Neural progenitor cell (in vitro differentiated cells): ENCODE results near the gene SH3BP5L. TPM values are rescaled to one million over a fixed set of nuclear protein-coding genes. Genes with fewer than 3 reads are reported as not detected.
A peak's percentile ranks its signal among the peaks of the same experiment; 100 is the strongest.

Source experiments
- DNase-seq: peaks from one replicate; pipeline ENCODE4 v3.0.0-alpha.2; 2016; ENCODE audit warnings: low spot score
- H2AFZ ChIP-seq: fragments of 200-600 bp; sonication (generic); replicated peaks from 2 replicates; pipeline ENCODE4 v1.6.1; 2016; ENCODE audit warnings: antibody characterized with exemption
- H3F3A ChIP-seq: fragments of 200-600 bp; sonication (generic); 2 replicates; pipeline ENCODE4 v1.6.1; 2016; ENCODE audit warnings: antibody characterized with exemption, low read depth
- H3K27ac ChIP-seq: fragments of 200-600 bp; sonication (generic); 2 replicates; pipeline ENCODE4 v1.5.1; 2016; ENCODE audit warnings: mild to moderate bottlenecking
- H3K27me3 ChIP-seq: fragments of 200-600 bp; sonication (generic); 2 replicates; pipeline ENCODE4 v1.6.1; 2016; ENCODE audit warnings: mild to moderate bottlenecking, moderate library complexity
- H3K36me3 ChIP-seq: fragments of 200-600 bp; sonication (generic); 2 replicates; pipeline ENCODE4 v1.5.1; 2016
- H3K4me1 ChIP-seq: fragments of 200-600 bp; sonication (generic); 2 replicates; pipeline ENCODE4 v1.6.1; 2016; ENCODE audit warnings: mixed run types
- H3K4me2 ChIP-seq: fragments of 200-600 bp; sonication (generic); 2 replicates; pipeline ENCODE4 v1.6.1; 2016
- H3K4me3 ChIP-seq: fragments of 200-600 bp; sonication (generic); 2 replicates; pipeline ENCODE4 v1.5.1; 2016
- H3K79me2 ChIP-seq: fragments of 200-600 bp; sonication (generic); 2 replicates; pipeline ENCODE4 v1.6.1; 2016; ENCODE audit warnings: low read depth
- H3K9ac ChIP-seq: fragments of 200-600 bp; sonication (generic); 2 replicates; pipeline ENCODE4 v1.6.1; 2016
- H3K9me3 ChIP-seq: fragments of 200-600 bp; sonication (generic); 2 replicates; pipeline ENCODE4 v1.5.1; 2016; ENCODE audit warnings: low read depth
- H4K20me1 ChIP-seq: fragments of 200-600 bp; sonication (generic); 2 replicates; pipeline ENCODE4 v1.6.1; 2016; ENCODE audit warnings: low read depth
- H3K27ac Mint-ChIP-seq: 3 replicates; pipeline ENCODE4 v1.8.0; 2021; ENCODE audit warnings: mixed read lengths
- H3K27me3 Mint-ChIP-seq: 2 replicates; pipeline ENCODE4 v1.8.0; 2022; ENCODE audit warnings: low read depth, mild to moderate bottlenecking, inconsistent platforms, moderate library complexity, mixed read lengths; ENCODE audit not compliant: insufficient read depth
- H3K36me3 Mint-ChIP-seq: 3 replicates; pipeline ENCODE4 v1.8.0; 2021; ENCODE audit warnings: mixed read lengths
- H3K4me1 Mint-ChIP-seq: 3 replicates; pipeline ENCODE4 v1.8.0; 2021; ENCODE audit warnings: mixed read lengths
- H3K4me3 Mint-ChIP-seq: 3 replicates; pipeline ENCODE4 v1.8.0; 2021; ENCODE audit warnings: mild to moderate bottlenecking, moderate library complexity, mixed read lengths
- H3K9me3 Mint-ChIP-seq: 3 replicates; pipeline ENCODE4 v1.8.0; 2020; ENCODE audit warnings: mixed read lengths
- EZH2 ChIP-seq: fragments of 200-600 bp; sonication (generic); IDR thresholded peaks from 2 replicates; pipeline ENCODE4 v1.6.1; 2017; ENCODE audit warnings: antibody characterized with exemption, mild to moderate bottlenecking, moderate library complexity
- EZH2phosphoT487 ChIP-seq: fragments of 200-600 bp; sonication (generic); IDR thresholded peaks from 2 replicates; pipeline ENCODE4 v1.6.1; 2017; ENCODE audit warnings: antibody characterized with exemption
- total RNA-seq: library from RNA; depleted of rRNA; stranded (reverse); fragments of >200 nt; gene quantifications from 2 replicates; pipeline ENCODE4 v1.2.3, GENCODE V29; 2015; ENCODE audit warnings: low replicate concordance
- TF ChIP-seq, protein P1 (sequence below): fragments of 200-600 bp; sonication (generic); IDR thresholded peaks from 2 replicates; pipeline ENCODE4 v1.5.1; 2017; ENCODE audit warnings: antibody characterized with exemption, mild to moderate bottlenecking

SH3BP5L gene
- total RNA-seq, 1 donor from 2014 or later, result 9.6 TPM

DNA sequence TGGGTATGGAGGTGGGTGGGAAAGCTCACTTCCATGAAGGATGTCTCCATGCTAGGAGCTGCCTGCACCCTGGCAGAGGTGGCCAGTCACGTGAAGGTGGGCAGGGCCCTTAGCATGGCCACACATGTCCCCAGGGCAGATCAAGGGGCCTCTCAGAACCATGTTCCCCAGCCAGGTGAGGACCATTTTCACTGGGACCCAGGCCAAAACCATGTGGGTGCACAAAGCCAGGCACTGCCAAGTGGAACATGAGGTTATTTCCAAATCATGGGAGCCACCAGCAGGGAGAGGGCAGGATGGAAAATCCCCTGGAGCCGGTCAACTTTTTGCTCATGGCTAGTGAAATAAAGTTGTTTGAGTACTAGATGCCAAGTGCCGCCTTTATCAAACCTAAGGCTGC is 23.4 kb upstream of the SH3BP5L start:
- H3K9me3 ChIP-seq, result no peaks in the 10 kb centered on the region
- Mint-ChIP-seq H3K27me3 (no peaks in the 10 kb centered on the region), H3K27ac (no peak overlapping the region), H3K36me3 (peaks cover 14% of the 10 kb centered on the region), H3K9me3 (no peaks in the 10 kb centered on the region), H3K4me1 (no peaks in the 10 kb centered on the region), H3K4me3 (peak overlapping the region; percentile 7)
- peaks cover 2% of the 10 kb centered on the region for H4K20me1 ChIP-seq
- no peaks in the 10 kb centered on the region for H3K36me3 ChIP-seq
- H2AFZ ChIP-seq, result no peak overlapping the region
- TF ChIP-seq, protein P1, sequence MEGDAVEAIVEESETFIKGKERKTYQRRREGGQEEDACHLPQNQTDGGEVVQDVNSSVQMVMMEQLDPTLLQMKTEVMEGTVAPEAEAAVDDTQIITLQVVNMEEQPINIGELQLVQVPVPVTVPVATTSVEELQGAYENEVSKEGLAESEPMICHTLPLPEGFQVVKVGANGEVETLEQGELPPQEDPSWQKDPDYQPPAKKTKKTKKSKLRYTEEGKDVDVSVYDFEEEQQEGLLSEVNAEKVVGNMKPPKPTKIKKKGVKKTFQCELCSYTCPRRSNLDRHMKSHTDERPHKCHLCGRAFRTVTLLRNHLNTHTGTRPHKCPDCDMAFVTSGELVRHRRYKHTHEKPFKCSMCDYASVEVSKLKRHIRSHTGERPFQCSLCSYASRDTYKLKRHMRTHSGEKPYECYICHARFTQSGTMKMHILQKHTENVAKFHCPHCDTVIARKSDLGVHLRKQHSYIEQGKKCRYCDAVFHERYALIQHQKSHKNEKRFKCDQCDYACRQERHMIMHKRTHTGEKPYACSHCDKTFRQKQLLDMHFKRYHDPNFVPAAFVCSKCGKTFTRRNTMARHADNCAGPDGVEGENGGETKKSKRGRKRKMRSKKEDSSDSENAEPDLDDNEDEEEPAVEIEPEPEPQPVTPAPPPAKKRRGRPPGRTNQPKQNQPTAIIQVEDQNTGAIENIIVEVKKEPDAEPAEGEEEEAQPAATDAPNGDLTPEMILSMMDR, result no peak
- TF ChIP-seq EZH2, result no peak
- H3K4me2 ChIP-seq, result no peak overlapping the region
- no peak for DNase-seq
- H3K9ac ChIP-seq, result no peak overlapping the region
- peaks cover 2% of the 10 kb centered on the region for H3K79me2 ChIP-seq
- H3K4me3 ChIP-seq, result no peak overlapping the region
- no peaks in the 10 kb centered on the region for H3K27me3 ChIP-seq
- H3K4me1 ChIP-seq, result no peaks in the 10 kb centered on the region
- no peaks in the 10 kb centered on the region for H3F3A ChIP-seq
- H3K27ac ChIP-seq, result no peak overlapping the region

DNA sequence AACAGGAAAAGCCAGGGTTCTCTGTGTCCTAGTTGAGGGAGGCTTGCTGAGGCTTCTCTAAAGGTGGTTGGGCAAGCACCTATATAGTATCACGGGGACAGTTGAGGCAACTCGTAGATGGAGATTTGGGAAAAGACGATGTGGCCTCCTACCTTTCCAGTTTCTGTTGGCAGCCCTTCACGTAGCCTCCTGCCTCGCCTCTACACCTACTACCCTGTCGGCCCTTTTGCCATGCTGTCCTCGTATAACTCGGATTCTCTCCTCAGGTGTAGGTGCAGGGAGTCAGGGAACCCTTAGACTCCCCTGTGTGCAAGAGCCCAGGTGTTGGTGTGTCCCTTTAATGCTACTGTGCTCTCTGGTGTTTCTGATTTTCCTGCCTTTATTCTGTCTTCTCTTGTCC is 22.9 kb upstream of the SH3BP5L start:
- TF ChIP-seq EZH2phosphoT487, result no peak
- Histone ChIP-seq H3K9me3 (no peaks in the 10 kb centered on the region), H3K27me3 (no peaks in the 10 kb centered on the region), H3K9ac (no peak overlapping the region), H2AFZ (no peak overlapping the region), H3F3A (no peaks in the 10 kb centered on the region), H3K27ac (no peak overlapping the region), H4K20me1 (peaks cover 4% of the 10 kb centered on the region), H3K79me2 (peaks cover 7% of the 10 kb centered on the region), H3K36me3 (no peaks in the 10 kb centered on the region), H3K4me2 (no peak overlapping the region), H3K4me1 (no peaks in the 10 kb centered on the region), H3K4me3 (no peak overlapping the region)
- Mint-ChIP-seq H3K27me3 (no peaks in the 10 kb centered on the region), H3K4me3 (no peak overlapping the region), H3K4me1 (no peaks in the 10 kb centered on the region), H3K27ac (no peak overlapping the region), H3K36me3 (peaks cover 11% of the 10 kb centered on the region), H3K9me3 (no peaks in the 10 kb centered on the region)
- no peak for DNase-seq

DNA sequence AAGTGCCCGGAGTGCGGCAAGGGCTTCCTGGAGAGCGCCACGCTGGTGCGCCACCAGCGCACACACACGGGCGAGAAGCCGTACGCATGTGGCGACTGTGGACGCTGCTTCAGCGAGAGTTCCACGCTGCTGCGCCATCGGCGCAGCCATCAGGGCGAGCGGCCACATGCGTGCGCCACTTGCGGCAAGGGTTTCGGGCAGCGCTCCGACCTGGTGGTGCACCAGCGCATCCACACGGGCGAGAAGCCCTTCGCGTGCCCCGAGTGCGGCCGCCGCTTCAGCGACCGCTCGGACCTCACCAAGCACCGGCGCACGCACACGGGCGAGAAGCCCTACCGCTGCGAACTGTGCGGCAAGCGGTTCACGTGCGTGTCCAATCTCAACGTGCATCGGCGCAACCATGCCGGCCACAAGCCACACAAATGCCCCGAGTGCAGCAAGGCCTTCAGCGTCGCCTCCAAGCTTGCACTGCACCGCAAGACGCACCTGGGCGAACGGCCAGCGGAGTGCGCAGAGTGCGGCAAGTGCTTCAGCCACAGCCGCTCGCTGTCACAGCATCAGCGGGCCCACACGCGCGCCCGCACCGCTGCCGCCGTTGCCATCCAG is 22.3 kb upstream of the SH3BP5L start:
- Histone ChIP-seq H3K79me2 (peaks cover 13% of the 10 kb centered on the region), H3K4me2 (no peak overlapping the region), H3K27ac (no peak overlapping the region), H2AFZ (no peak overlapping the region), H3K9me3 (no peaks in the 10 kb centered on the region), H3K27me3 (no peaks in the 10 kb centered on the region), H4K20me1 (peaks cover 5% of the 10 kb centered on the region), H3K36me3 (no peaks in the 10 kb centered on the region), H3K9ac (no peak overlapping the region), H3K4me1 (no peaks in the 10 kb centered on the region), H3F3A (no peaks in the 10 kb centered on the region), H3K4me3 (no peak overlapping the region)
- DNase-seq, result no peak
- Mint-ChIP-seq H3K4me1 (no peaks in the 10 kb centered on the region), H3K9me3 (no peaks in the 10 kb centered on the region), H3K27ac (no peak overlapping the region), H3K36me3 (peaks cover 11% of the 10 kb centered on the region), H3K4me3 (no peak overlapping the region), H3K27me3 (no peaks in the 10 kb centered on the region)
- TF ChIP-seq EZH2phosphoT487, result no peak
- TF ChIP-seq, protein P1, result no peak
- no peak for TF ChIP-seq EZH2

DNA sequence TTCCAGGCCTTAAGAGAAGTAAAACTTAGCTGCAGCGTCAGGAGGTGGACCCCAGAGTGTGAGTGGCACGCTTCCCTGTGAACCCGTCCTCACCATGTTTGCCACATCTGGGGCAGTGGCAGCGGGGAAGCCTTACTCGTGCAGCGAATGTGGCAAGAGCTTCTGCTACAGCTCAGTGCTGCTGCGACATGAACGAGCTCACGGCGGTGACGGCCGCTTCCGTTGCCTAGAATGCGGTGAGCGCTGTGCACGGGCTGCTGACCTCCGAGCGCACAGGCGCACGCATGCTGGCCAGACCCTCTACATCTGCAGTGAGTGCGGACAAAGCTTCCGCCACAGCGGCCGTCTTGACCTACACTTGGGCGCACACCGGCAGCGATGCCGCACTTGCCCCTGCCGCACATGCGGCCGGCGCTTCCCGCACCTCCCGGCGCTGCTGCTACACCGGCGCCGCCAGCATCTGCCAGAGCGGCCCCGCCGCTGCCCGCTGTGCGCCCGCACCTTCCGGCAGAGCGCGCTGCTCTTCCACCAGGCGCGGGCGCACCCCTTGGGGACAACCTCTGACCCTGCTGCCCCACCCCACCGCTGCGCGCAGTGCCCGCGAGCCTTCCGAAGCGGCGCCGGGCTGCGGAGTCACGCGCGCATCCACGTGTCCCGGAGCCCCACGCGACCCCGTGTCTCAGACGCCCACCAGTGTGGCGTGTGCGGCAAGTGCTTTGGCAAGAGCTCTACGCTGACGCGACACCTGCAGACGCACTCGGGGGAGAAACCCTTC is 21.7 kb upstream of the SH3BP5L start:
- H4K20me1 ChIP-seq, result peaks cover 8% of the 10 kb centered on the region
- H3K27ac ChIP-seq, result no peak overlapping the region
- Mint-ChIP-seq H3K4me3 (no peak overlapping the region), H3K4me1 (no peaks in the 10 kb centered on the region), H3K36me3 (peaks cover 11% of the 10 kb centered on the region), H3K9me3 (no peaks in the 10 kb centered on the region), H3K27ac (no peak overlapping the region), H3K27me3 (no peaks in the 10 kb centered on the region)
- TF ChIP-seq EZH2phosphoT487 (no peak), EZH2 (no peak)
- TF ChIP-seq, protein P1, result no peak
- DNase-seq, result no peak
- no peaks in the 10 kb centered on the region for H3K36me3 ChIP-seq
- H3F3A ChIP-seq, result no peaks in the 10 kb centered on the region
- no peaks in the 10 kb centered on the region for H3K4me1 ChIP-seq
- H3K9me3 ChIP-seq, result no peaks in the 10 kb centered on the region
- no peak overlapping the region for H3K4me3 ChIP-seq
- H3K9ac ChIP-seq, result no peak overlapping the region
- peaks cover 19% of the 10 kb centered on the region for H3K79me2 ChIP-seq
- H3K27me3 ChIP-seq, result no peaks in the 10 kb centered on the region
- no peak overlapping the region for H2AFZ ChIP-seq
- H3K4me2 ChIP-seq, result no peak overlapping the region
